ENCODE results near the gene CIBAR2. TPM values are rescaled to one million over a fixed set of nuclear protein-coding genes. Genes with fewer than 3 reads are reported as not detected.

Gene CIBAR2
- total and polyA plus RNA-seq, 7 donors, result not detected

DNA sequence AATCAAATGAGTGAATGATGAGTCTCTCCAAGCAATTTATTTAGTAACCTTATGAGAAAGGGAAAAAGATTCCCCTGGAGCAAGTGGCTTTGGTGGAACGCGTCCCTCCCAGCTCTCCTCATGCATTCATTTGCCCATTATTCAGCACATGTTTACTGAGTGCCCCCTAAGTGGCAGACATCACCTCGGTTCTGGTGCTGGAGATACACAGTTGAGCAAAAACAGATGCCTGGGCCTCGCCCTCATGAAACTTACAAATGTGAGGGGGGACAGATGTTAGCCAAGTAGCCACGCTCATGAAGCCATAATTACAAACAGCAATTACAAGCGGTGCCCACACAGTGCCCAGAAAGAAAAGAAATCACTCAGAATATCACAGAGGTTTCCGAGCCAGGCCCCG, 45.1 kb upstream of the CIBAR2 start:
- no peak for DNase-seq
- H3K4me3 ChIP-seq, result no peak overlapping the region
- H3K9me3 ChIP-seq, result no peaks in the 10 kb centered on the region
- intact Hi-C loops (cut with DNase I), result no loop called here
- WGBS, 2 donors, result 78 to 86% methylated on average over 8 of the region's 8 CpGs
- H3K27ac ChIP-seq, result no peak overlapping the region
- peaks cover 0 to 27% (median 23%) of the 10 kb centered on the region in 4 donors for H3K4me1 ChIP-seq
- H3K36me3 ChIP-seq, result no peaks in the 10 kb centered on the region
- no peak for TF ChIP-seq EP300 (IDR thresholded peaks at IDR 0.05)
- TF ChIP-seq POLR2A (IDR thresholded peaks at IDR 0.05), result no peak
- TF ChIP-seq POLR2AphosphoS5 (IDR thresholded peaks at IDR 0.05), result no peak
- TF ChIP-seq, protein P1, sequence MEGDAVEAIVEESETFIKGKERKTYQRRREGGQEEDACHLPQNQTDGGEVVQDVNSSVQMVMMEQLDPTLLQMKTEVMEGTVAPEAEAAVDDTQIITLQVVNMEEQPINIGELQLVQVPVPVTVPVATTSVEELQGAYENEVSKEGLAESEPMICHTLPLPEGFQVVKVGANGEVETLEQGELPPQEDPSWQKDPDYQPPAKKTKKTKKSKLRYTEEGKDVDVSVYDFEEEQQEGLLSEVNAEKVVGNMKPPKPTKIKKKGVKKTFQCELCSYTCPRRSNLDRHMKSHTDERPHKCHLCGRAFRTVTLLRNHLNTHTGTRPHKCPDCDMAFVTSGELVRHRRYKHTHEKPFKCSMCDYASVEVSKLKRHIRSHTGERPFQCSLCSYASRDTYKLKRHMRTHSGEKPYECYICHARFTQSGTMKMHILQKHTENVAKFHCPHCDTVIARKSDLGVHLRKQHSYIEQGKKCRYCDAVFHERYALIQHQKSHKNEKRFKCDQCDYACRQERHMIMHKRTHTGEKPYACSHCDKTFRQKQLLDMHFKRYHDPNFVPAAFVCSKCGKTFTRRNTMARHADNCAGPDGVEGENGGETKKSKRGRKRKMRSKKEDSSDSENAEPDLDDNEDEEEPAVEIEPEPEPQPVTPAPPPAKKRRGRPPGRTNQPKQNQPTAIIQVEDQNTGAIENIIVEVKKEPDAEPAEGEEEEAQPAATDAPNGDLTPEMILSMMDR (IDR thresholded peaks at IDR 0.05), result no peak
- H3K27me3 ChIP-seq, result no peaks in the 10 kb centered on the region

DNA sequence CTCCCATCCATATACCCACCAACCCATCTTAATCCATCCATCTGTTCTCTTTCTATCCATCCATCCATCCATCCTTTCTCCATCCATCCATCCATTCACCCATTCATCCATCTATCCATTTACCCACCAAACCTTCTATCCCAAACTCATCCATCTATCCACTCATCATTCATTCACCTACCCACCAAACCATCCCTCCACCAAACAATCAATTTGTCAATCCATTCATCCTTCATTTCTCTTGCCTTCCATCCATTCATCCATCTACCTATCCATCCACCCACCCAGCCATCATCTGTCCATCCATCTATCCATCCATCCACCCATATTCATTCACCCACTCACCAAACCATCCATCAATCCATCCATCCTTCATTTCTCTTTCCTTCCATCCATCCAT, 44.6 kb upstream of the CIBAR2 start:
- intact Hi-C loops (cut with DNase I), result no loop called here
- DNase-seq, result no peak
- Histone ChIP-seq H3K4me3 (no peak overlapping the region), H3K27me3 (no peaks in the 10 kb centered on the region), H3K9me3 (no peaks in the 10 kb centered on the region), H3K36me3 (no peaks in the 10 kb centered on the region), H3K27ac (no peak overlapping the region), H3K4me1 (peaks cover 0 to 27% (median 23%) of the 10 kb centered on the region in 4 donors)
- TF ChIP-seq POLR2A (IDR thresholded peaks at IDR 0.05) (no peak), POLR2AphosphoS5 (IDR thresholded peaks at IDR 0.05) (no peak), EP300 (IDR thresholded peaks at IDR 0.05) (no peak)
- TF ChIP-seq, protein P1 (IDR thresholded peaks at IDR 0.05), result no peak

DNA sequence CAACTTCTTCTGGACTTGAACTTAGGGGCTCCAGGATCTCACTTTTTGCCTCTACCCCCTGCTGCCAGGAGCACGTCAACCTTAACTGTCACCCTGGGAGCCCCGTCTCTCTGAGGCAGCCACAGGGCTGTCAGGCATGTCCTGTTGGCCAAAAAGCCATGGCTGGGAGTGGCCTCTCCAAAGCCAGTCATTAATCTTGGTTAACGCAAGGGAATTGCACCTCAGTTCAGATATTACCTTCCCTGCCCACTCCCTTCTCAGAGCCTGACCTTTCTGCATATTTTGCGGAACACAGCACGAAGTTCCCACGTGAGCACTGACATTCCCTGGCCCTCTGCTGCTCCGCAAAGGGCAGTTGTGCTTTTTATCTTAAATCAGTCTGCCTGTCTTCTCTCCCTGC, 44.2 kb upstream of the CIBAR2 start:
- no peak for TF ChIP-seq EP300 (IDR thresholded peaks at IDR 0.05)
- TF ChIP-seq, protein P1 (IDR thresholded peaks at IDR 0.05), result no peak
- TF ChIP-seq POLR2AphosphoS5 (IDR thresholded peaks at IDR 0.05), result no peak
- no peak for TF ChIP-seq POLR2A (IDR thresholded peaks at IDR 0.05)
- Histone ChIP-seq H3K9me3 (no peaks in the 10 kb centered on the region), H3K4me1 (peaks cover 0 to 30% (median 24%) of the 10 kb centered on the region in 4 donors), H3K4me3 (no peak overlapping the region), H3K36me3 (no peaks in the 10 kb centered on the region), H3K27me3 (no peaks in the 10 kb centered on the region), H3K27ac (no peak overlapping the region)
- DNase-seq, result no peak
- intact Hi-C loops (cut with DNase I), result no loop called here
- WGBS, 2 donors, result 73 to 92% methylated on average over 7 of the region's 7 CpGs

DNA sequence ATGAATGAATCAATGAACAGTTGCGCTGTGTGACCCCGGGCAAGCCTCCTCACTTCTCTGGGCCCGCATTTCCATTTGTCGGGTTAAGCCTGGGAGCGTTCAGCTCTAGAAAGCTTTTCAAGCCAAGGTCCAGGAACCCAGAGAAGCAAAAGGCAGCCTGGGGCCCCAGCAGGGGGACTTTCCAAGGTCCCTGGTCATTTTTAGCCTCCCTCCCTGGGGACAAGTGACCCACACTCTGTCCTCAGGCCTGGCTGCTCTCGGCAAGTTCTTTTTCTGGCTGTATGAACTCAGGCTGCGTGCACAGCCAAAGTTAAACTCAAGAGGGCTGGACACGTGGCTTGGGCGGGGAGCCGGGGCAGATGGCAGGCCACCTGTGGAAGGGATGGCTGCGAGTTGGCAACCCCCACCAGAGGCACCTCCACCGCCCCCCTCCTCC, 41.4 kb upstream of the CIBAR2 start:
- DNase-seq, result no peak
- Histone ChIP-seq H3K27ac (no peak overlapping the region), H3K9me3 (no peaks in the 10 kb centered on the region), H3K4me3 (no peak overlapping the region), H3K36me3 (no peaks in the 10 kb centered on the region), H3K27me3 (no peaks in the 10 kb centered on the region), H3K4me1 (peaks cover 0 to 46% (median 34%) of the 10 kb centered on the region in 4 donors)
- intact Hi-C loops (cut with DNase I), result loop anchor here (5.0 kb wide), 1 partner anchor 49 kb away; no protein-coding TSS in a partner anchor
- no peak for TF ChIP-seq POLR2AphosphoS5 (IDR thresholded peaks at IDR 0.05)
- 52 to 81% methylated on average over 12 of the region's 12 CpGs for WGBS, 2 donors

DNA sequence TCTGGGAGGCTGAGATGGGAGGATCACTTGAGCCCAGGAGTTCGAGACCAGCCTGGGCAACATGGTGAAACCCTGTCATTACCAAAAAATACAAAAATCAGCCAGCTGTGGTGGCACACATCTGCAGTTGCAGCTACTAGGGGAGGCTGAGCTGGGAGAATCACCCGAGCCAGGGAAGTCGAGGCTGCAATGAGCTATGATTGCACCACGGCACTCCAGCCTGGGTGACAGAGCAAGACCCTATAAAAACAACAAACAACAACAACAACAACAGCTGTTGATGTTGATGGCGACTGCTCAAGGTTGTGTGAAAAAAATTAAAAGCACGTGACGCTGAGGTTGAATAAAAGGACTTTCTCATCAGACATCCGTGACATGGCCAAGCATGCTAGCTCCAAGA, 40.8 kb upstream of the CIBAR2 start:
- Histone ChIP-seq H3K36me3 (no peaks in the 10 kb centered on the region), H3K9me3 (no peaks in the 10 kb centered on the region), H3K4me1 (peaks cover 0 to 44% (median 34%) of the 10 kb centered on the region in 4 donors), H3K27me3 (no peaks in the 10 kb centered on the region), H3K27ac (peak overlapping the region in 2 of 4 donors; percentile 77 to 84), H3K4me3 (no peak overlapping the region)
- DNase-seq, result no peak
- intact Hi-C loops (cut with DNase I), result loop anchor here (5.0 kb wide), 1 partner anchor 49 kb away; no protein-coding TSS in a partner anchor
- no peak for TF ChIP-seq EP300 (IDR thresholded peaks at IDR 0.05)
- no peak for TF ChIP-seq POLR2A (IDR thresholded peaks at IDR 0.05)
- TF ChIP-seq POLR2AphosphoS5 (IDR thresholded peaks at IDR 0.05), result no peak
- TF ChIP-seq, protein P1 (IDR thresholded peaks at IDR 0.05), result no peak
- WGBS, 2 donors, result 76 to 90% methylated on average over 8 of the region's 8 CpGs

Measured in sigmoid colon (tissue), 7 donors.